ENCODE data around the gene NDFIP1.

- TF ChIP-seq GATA2 (IDR thresholded peaks at IDR 0.05; ENCODE audit: low read depth, low read length) (no peak), GATA3 (IDR thresholded peaks at IDR 0.05; ENCODE audit: low read depth, low read length) (no peak)
Measured at GRCh38 chr5:142100307-142100706, 8.3 kb upstream of the NDFIP1 start.
